Neutrophil (primary cell): ENCODE results near the gene CYYR1.

Experiments used
- H3K27ac ChIP-seq: fragments of 200-600 bp; sonication (generic); 2 replicates; pipeline ENCODE4 v1.5.1; 2016; ENCODE audit warnings: mild to moderate bottlenecking, moderate library complexity
- H3K27me3 ChIP-seq: fragments of 200-600 bp; sonication (generic); 2 replicates; pipeline ENCODE4 v1.6.0; 2016; ENCODE audit warnings: mild to moderate bottlenecking
- H3K36me3 ChIP-seq: fragments of 200-600 bp; sonication (generic); 2 replicates; pipeline ENCODE4 v1.5.1; 2017
- H3K4me1 ChIP-seq, 2 experiments: fragments of 200-600 bp in 1 of 2; sonication (generic) in 1 of 2; 1 replicate in 1 of 2; 2 replicates in 1 of 2; pipeline versions ENCODE4 v1.5.1 to v1.6.1; 2013 to 2016; ENCODE audit warnings: low read depth in 1 of 2, low read length in 1 of 2, mild to moderate bottlenecking in 1 of 2, moderate library complexity in 1 of 2; ENCODE audit not compliant: control insufficient read depth in 1 of 2, insufficient read depth in 1 of 2
- H3K4me3 ChIP-seq, 2 experiments: fragments of 200-600 bp in 1 of 2; sonication (generic) in 1 of 2; 1 replicate in 1 of 2; 2 replicates in 1 of 2; pipeline ENCODE4 v1.5.1; 2013 to 2016; ENCODE audit warnings: low read depth in 1 of 2, low read length in 1 of 2, mild to moderate bottlenecking in 1 of 2, moderate library complexity in 1 of 2
- H3K9me3 ChIP-seq: fragments of 200-600 bp; sonication (generic); 2 replicates; pipeline ENCODE4 v1.5.1; 2016
- TF ChIP-seq, protein P1 (sequence below): fragments of 200-600 bp; sonication (generic); IDR thresholded peaks from 2 replicates; pipeline ENCODE4 v1.5.1; 2016; ENCODE audit warnings: antibody characterized with exemption

The CYYR1 gene

DNA sequence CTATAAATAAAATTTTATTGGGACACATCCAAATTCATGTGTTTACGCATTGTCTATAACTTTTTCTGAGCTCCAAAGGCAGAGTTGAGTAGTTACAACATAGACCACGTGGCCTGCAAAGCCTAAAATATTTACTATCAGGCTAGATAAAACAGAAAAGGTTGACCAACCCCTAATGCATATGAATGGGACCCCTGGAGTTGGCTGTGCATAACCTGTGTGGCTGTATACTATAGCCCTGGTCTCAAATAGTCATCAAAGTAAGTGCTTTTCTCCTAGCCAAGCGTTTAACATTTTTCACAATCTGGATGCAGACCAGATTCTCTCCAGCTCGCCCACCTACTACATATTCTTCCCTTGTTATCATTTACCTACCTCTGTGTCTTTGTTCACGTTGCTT is 60.4 kb downstream of the CYYR1 start:
- Histone ChIP-seq H3K4me1 (no peaks in the 10 kb centered on the region), H3K27ac (no peak overlapping the region), H3K9me3 (no peaks in the 10 kb centered on the region), H3K27me3 (no peaks in the 10 kb centered on the region), H3K36me3 (no peaks in the 10 kb centered on the region), H3K4me3 (no peak overlapping the region)
- TF ChIP-seq, protein P1, sequence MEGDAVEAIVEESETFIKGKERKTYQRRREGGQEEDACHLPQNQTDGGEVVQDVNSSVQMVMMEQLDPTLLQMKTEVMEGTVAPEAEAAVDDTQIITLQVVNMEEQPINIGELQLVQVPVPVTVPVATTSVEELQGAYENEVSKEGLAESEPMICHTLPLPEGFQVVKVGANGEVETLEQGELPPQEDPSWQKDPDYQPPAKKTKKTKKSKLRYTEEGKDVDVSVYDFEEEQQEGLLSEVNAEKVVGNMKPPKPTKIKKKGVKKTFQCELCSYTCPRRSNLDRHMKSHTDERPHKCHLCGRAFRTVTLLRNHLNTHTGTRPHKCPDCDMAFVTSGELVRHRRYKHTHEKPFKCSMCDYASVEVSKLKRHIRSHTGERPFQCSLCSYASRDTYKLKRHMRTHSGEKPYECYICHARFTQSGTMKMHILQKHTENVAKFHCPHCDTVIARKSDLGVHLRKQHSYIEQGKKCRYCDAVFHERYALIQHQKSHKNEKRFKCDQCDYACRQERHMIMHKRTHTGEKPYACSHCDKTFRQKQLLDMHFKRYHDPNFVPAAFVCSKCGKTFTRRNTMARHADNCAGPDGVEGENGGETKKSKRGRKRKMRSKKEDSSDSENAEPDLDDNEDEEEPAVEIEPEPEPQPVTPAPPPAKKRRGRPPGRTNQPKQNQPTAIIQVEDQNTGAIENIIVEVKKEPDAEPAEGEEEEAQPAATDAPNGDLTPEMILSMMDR: no peak

DNA sequence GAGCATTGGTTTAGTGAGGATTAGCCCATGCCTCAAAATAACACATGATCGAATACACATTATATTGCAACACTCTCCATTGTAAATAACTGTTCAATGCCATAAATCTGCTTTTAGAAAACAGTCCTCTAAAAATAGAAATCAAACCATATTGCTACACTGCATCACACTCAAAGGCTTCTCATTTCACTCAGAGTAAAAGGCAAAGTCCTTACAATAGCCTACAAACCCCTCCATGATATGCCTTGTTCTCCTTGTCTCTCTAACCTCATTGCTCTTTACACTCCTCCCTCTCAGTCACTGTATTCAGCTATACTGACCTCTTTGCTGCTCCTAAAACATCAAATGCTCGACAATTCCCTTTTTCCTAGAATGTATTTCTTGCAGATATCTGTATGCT is 64.2 kb downstream of the CYYR1 start:
- TF ChIP-seq, protein P1: no peak
- H3K27ac ChIP-seq: no peak overlapping the region
- H3K9me3 ChIP-seq: no peaks in the 10 kb centered on the region
- H3K36me3 ChIP-seq: no peaks in the 10 kb centered on the region
- H3K4me1 ChIP-seq: no peaks in the 10 kb centered on the region
- H3K27me3 ChIP-seq: no peaks in the 10 kb centered on the region
- no peak overlapping the region for H3K4me3 ChIP-seq

DNA sequence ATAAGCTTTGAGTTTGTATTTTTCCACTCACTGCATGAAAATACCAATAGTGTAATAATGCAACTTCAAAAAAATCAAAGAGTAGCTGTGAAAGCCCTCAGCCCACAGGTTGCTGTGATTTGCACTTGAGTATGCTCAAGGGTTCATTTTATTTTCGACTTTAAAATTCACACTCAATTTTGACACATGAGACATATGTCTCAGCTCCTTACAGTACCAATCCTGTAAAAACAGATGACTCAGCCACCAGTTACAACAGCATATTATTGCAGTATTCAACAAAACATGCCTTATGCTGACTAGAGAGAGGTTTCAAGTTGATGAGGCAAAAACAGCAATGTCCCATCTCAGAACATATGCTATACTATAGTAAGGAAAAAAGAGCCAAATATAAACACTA is 66.1 kb downstream of the CYYR1 start:
- H3K9me3 ChIP-seq: no peaks in the 10 kb centered on the region
- TF ChIP-seq, protein P1: no peak
- no peaks in the 10 kb centered on the region for H3K4me1 ChIP-seq
- H3K27ac ChIP-seq: no peak overlapping the region
- H3K4me3 ChIP-seq: no peak overlapping the region
- no peaks in the 10 kb centered on the region for H3K27me3 ChIP-seq
- no peaks in the 10 kb centered on the region for H3K36me3 ChIP-seq

DNA sequence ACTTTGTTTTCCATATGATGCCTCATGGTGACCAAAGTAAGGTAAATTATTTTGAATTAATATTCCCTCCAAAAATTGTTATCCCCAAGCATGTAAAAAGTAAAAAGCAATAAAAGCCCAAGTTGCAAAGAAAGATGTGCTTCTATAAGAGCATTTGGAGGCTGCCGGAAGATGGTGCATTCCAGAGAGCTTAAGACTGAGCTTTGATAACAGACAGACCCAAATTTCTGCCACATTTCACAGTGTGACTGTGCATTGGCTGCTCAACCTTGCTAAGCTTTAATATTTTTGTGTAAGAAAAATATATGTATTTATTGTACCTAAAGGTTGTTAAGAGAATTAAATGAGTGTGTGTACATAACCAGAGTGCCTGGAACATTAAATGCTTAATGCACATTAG is 67.9 kb downstream of the CYYR1 start:
- Histone ChIP-seq H3K36me3 (no peaks in the 10 kb centered on the region), H3K27ac (no peak overlapping the region), H3K27me3 (no peaks in the 10 kb centered on the region), H3K4me1 (no peaks in the 10 kb centered on the region), H3K9me3 (no peaks in the 10 kb centered on the region), H3K4me3 (no peak overlapping the region)
- TF ChIP-seq, protein P1: no peak

DNA sequence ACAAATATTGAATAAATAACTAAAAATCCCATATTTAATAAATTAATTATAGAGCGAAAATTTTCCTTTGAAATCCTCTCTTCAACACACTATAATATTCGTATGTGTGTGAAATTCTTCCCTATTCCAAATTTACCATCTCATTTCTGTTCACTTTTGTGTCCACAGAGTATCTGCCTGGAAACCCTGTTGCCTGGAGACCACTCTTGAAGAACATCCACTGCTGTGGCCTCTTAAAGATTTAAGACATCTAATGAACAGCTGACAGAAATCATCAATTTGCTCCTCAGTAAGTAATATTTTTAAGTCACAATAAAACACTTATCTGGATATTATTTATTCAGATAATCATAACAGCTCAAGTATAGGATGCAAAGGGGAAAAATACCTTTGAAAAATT is 69.7 kb downstream of the CYYR1 start:
- Histone ChIP-seq H3K9me3 (no peaks in the 10 kb centered on the region), H3K4me1 (no peaks in the 10 kb centered on the region), H3K27me3 (no peaks in the 10 kb centered on the region), H3K27ac (no peak overlapping the region), H3K4me3 (no peak overlapping the region), H3K36me3 (no peaks in the 10 kb centered on the region)
- TF ChIP-seq, protein P1: no peak

DNA sequence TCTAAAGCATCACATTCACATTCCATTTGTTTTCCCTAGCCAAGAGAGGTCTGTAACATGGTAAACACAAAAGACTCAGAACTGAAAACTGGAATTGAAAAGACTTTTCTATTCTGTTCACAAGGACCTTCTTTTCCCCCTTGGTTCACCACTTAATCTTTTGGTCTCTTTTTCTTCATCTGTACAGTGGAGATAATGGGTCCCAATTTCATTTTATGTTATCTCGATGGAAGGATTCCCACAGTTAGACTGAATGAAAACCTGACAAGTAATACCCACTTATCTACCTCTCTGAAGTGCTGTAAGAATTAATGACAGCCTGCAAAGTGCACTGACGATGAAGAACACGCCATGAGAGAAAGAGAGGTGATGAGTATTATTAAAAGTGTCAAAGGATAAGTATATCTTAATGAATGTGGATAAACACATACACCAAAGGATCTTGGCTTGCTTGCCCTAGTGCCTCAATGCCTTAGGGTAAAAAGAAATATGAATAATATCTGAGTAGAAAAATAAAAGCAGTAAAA is 71.5 kb downstream of the CYYR1 start:
- TF ChIP-seq, protein P1: no peak
- H3K27me3 ChIP-seq: no peaks in the 10 kb centered on the region
- no peaks in the 10 kb centered on the region for H3K4me1 ChIP-seq
- H3K27ac ChIP-seq: no peak overlapping the region
- no peak overlapping the region for H3K4me3 ChIP-seq
- H3K36me3 ChIP-seq: no peaks in the 10 kb centered on the region
- no peaks in the 10 kb centered on the region for H3K9me3 ChIP-seq
